Mesodermal cell (in vitro differentiated cells): ENCODE measurements around the gene MMP26.

Experiments
- H3K27ac ChIP-seq: 2 replicates; pipeline ENCODE4 v1.7.0; 2013; ENCODE audit warnings: mild to moderate bottlenecking, low read depth, low read length, moderate library complexity; ENCODE audit not compliant: severe bottlenecking
- H3K36me3 ChIP-seq: 2 replicates; pipeline ENCODE4 v1.7.1; 2013; ENCODE audit warnings: mild to moderate bottlenecking, low read length, moderate library complexity; ENCODE audit not compliant: control insufficient read depth, insufficient read depth
- H3K4me1 ChIP-seq: one replicate; pipeline ENCODE4 v1.7.1; 2013; ENCODE audit warnings: mild to moderate bottlenecking, low read length; ENCODE audit not compliant: insufficient read depth, control insufficient read depth, poor library complexity, severe bottlenecking
- H3K4me3 ChIP-seq: 2 replicates; pipeline ENCODE4 v1.7.0; 2013; ENCODE audit warnings: low read length, control low read depth, mild to moderate bottlenecking; ENCODE audit not compliant: insufficient read depth, poor library complexity, severe bottlenecking; ENCODE audit errors: extremely low read depth
- H3K9me3 ChIP-seq: 2 replicates; pipeline ENCODE4 v1.7.1; 2013; ENCODE audit warnings: mild to moderate bottlenecking, low read length, moderate library complexity; ENCODE audit not compliant: control insufficient read depth
- WGBS, 2 experiments: methylation state at CpG; one replicate each; pipeline ENCODE4 v1.1.5; 2013; ENCODE audit warnings: missing lambda C conversion rate in 2 of 2; ENCODE audit not compliant: insufficient coverage in 2 of 2; 5-methylcytosine and 5-hydroxymethylcytosine counted together

MMP26 gene

GRCh38 chr11:4727171-4727570 is 22.6 kb downstream of the MMP26 start:
- Histone ChIP-seq H3K27ac (no peak overlapping the region), H3K4me3 (no peak overlapping the region), H3K9me3 (no peaks in the 10 kb centered on the region), H3K4me1 (no peaks in the 10 kb centered on the region), H3K36me3 (no peaks in the 10 kb centered on the region)
- 90% methylated on average over 1 of the region's 2 CpGs; no CpG with 5 or more reads in 1 of the 2 experiments for WGBS, 2 experiments

GRCh38 chr11:4740735-4741134 is 36.2 kb downstream of the MMP26 start:
- Histone ChIP-seq H3K9me3 (no peaks in the 10 kb centered on the region), H3K36me3 (no peaks in the 10 kb centered on the region), H3K27ac (no peak overlapping the region), H3K4me1 (no peaks in the 10 kb centered on the region), H3K4me3 (no peak overlapping the region)
- WGBS, 2 experiments: 71 to 80% methylated on average over 1 of the region's 2 CpGs

- WGBS, 2 experiments: 80 to 83% methylated on average over 3 to 5 of the region's 6 CpGs
- H3K4me3 ChIP-seq: no peak overlapping the region
- no peaks in the 10 kb centered on the region for H3K36me3 ChIP-seq
- no peaks in the 10 kb centered on the region for H3K4me1 ChIP-seq
- no peak overlapping the region for H3K27ac ChIP-seq
- no peaks in the 10 kb centered on the region for H3K9me3 ChIP-seq
These were observed 43.9 kb downstream of the MMP26 start for GRCh38 chr11:4748438-4748837.

- no peak overlapping the region for H3K27ac ChIP-seq
- H3K36me3 ChIP-seq: no peaks in the 10 kb centered on the region
- no peaks in the 10 kb centered on the region for H3K4me1 ChIP-seq
- 67 to 71% methylated on average over 1 of the region's 1 CpG for WGBS, 2 experiments
- no peaks in the 10 kb centered on the region for H3K9me3 ChIP-seq
- no peak overlapping the region for H3K4me3 ChIP-seq
These were observed 46.6 kb downstream of the MMP26 start for GRCh38 chr11:4751201-4751600.
